Tibial nerve (tissue), 4 donors: ENCODE measurements around the gene MEIOB.

Experiments used
- EP300 ChIP-seq, 2 donors: sonication (generic); formaldehyde crosslinking; IDR thresholded peaks; one replicate each; pipeline ENCODE4 v1.6.1; 2017; ENCODE audit warnings: antibody characterized with exemption in 2 of 2, mild to moderate bottlenecking in 1 of 2
- TF ChIP-seq, protein P1 (sequence below), 5 experiments: fragments of 200-600 bp in 3 of 5; fragments of 450-650 bp in 2 of 5; sonication (generic) in 3 of 5; IDR thresholded peaks; one replicate each; pipeline ENCODE4 v1.5.1; 2016 to 2019; ENCODE audit warnings: antibody characterized with exemption in 5 of 5, mild to moderate bottlenecking in 3 of 5, moderate library complexity in 2 of 5

DNA sequence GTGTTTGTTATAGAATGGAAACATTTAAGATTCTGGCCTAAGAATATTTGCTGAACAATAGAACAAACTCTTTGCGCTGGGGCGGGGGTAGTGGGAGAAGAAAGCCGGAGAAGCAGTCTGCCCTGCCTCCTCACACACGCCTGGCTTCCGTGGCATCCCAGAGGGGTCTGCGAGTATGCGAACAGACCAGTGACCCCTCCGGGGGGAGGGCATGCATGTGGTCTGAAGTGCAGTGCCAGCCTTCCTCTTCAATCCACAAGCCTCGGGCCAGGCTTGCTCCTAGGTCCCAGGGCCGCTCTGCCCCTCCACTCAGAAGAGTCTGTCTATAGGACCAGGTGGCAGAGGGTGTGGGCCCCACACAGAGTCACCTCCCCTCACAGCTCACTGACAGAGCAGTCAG, 64.3 kb downstream of the MEIOB start:
- TF ChIP-seq, protein P1, sequence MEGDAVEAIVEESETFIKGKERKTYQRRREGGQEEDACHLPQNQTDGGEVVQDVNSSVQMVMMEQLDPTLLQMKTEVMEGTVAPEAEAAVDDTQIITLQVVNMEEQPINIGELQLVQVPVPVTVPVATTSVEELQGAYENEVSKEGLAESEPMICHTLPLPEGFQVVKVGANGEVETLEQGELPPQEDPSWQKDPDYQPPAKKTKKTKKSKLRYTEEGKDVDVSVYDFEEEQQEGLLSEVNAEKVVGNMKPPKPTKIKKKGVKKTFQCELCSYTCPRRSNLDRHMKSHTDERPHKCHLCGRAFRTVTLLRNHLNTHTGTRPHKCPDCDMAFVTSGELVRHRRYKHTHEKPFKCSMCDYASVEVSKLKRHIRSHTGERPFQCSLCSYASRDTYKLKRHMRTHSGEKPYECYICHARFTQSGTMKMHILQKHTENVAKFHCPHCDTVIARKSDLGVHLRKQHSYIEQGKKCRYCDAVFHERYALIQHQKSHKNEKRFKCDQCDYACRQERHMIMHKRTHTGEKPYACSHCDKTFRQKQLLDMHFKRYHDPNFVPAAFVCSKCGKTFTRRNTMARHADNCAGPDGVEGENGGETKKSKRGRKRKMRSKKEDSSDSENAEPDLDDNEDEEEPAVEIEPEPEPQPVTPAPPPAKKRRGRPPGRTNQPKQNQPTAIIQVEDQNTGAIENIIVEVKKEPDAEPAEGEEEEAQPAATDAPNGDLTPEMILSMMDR (IDR thresholded peaks at IDR 0.05) = no peak
- TF ChIP-seq EP300 (IDR thresholded peaks at IDR 0.05) = no peak
